ENCODE data around the gene XRN2.

DNA sequence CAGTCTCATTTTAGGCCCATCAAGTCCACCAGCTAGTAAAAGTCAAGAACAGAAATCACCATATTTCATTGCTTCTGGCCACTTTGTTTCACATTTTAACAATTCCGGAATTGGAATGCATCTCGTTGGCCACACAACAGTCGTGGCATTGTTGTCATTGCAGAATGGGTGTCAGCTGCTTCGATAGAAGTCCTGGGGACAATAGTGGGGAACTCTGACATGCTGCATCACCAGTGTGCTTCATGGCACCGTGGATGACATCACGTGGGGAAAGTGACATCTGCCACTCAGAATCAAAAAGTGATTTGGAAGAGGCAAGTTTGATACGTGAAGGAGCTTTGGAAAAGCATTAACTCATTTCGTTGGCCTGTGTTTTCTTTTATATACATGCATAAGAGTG is 43.8 kb upstream of the XRN2 start:
- TF ChIP-seq, protein P1, sequence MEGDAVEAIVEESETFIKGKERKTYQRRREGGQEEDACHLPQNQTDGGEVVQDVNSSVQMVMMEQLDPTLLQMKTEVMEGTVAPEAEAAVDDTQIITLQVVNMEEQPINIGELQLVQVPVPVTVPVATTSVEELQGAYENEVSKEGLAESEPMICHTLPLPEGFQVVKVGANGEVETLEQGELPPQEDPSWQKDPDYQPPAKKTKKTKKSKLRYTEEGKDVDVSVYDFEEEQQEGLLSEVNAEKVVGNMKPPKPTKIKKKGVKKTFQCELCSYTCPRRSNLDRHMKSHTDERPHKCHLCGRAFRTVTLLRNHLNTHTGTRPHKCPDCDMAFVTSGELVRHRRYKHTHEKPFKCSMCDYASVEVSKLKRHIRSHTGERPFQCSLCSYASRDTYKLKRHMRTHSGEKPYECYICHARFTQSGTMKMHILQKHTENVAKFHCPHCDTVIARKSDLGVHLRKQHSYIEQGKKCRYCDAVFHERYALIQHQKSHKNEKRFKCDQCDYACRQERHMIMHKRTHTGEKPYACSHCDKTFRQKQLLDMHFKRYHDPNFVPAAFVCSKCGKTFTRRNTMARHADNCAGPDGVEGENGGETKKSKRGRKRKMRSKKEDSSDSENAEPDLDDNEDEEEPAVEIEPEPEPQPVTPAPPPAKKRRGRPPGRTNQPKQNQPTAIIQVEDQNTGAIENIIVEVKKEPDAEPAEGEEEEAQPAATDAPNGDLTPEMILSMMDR (IDR thresholded peaks at IDR 0.05), result no peak
- no peak for TF ChIP-seq EZH2 (IDR thresholded peaks at IDR 0.05)
- no peak for TF ChIP-seq EZH2phosphoT487 (IDR thresholded peaks at IDR 0.05)
